K562 (cell line): Measurements from ENCODE around the gene TMEM116.
"Not testable (repeated sequence)": the region's sequence is repeated elsewhere in the genome, so short reads cannot be mapped to it uniquely, and the experiment has no call there.

Experiments used
- CEBPB ChIP-seq: fragments of 450-650 bp; IDR thresholded peaks from 2 replicates; pipeline ENCODE4 v1.6.1; 2016; ENCODE audit warnings: missing genetic modification characterization, missing compliant biosample characterization
- CTCF ChIP-seq, 3 experiments: IDR thresholded peaks in 2 of 3; conservative IDR thresholded peaks in 1 of 3; 2 replicates each; pipeline ENCODE4 v1.5.1; 2011 to 2012; ENCODE audit warnings: low read length in 3 of 3, mild to moderate bottlenecking in 3 of 3, control low read depth in 2 of 3, improper control_type of control experiment in 1 of 3, inconsistent platforms in 1 of 3, low read depth in 1 of 3, mixed read lengths in 1 of 3, moderate library complexity in 1 of 3; ENCODE audit not compliant: insufficient read depth in 2 of 3
- POLR2A ChIP-seq: fragments of 450-650 bp; conservative IDR thresholded peaks from 2 replicates; pipeline ENCODE4 v1.6.1; 2016
- RCOR1 ChIP-seq, 2 experiments: IDR thresholded peaks; 2 replicates each; pipeline ENCODE4 v1.6.1; 2012; ENCODE audit warnings: low read depth in 2 of 2, low read length in 2 of 2, borderline replicate concordance in 1 of 2, improper control_type of control experiment in 1 of 2
- ZFP91 ChIP-seq: sonication (generic); formaldehyde crosslinking; IDR thresholded peaks from 2 replicates; pipeline ENCODE4 v1.8.0; 2022; ENCODE audit warnings: mild to moderate bottlenecking, missing genetic modification reagents
- ZNF217 ChIP-seq: sonication (generic); formaldehyde crosslinking; IDR thresholded peaks from 2 replicates; pipeline ENCODE4 v1.8.0; 2022; ENCODE audit warnings: mild to moderate bottlenecking, missing genetic modification reagents
- ZNF274 ChIP-seq: IDR thresholded peaks from 2 replicates; pipeline ENCODE4 v1.6.1; 2011; ENCODE audit warnings: low read depth, mild to moderate bottlenecking, low read length, moderate library complexity, borderline replicate concordance
- TF ChIP-seq, protein P1 (sequence below): sonication (generic); formaldehyde crosslinking; IDR thresholded peaks from 2 replicates; pipeline ENCODE4 v1.8.1; 2023; ENCODE audit warnings: missing genetic modification reagents, mild to moderate bottlenecking, borderline replicate concordance

DNA sequence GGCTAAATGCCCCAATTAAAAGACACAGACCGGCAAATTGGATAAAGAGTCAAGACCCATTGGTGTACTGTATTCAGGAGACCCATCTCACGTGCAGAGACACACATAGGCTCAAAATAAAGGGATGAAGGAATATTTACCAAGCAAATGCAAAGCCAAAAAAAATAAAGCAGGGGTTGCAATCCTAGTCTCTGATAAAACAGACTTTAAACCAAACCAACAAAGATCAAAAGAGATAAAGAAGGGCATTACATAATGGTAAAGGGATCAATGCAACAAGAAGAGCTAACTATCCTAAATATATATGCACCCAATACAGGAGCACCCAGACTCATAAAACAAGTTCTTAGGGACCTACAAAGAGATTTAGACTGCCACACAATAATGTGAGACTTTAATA is 53.4 kb downstream of the TMEM116 start:
- not testable (repeated sequence) for TF ChIP-seq ZFP91; ZNF217 (CRISPR knock-in tag); ZNF274; POLR2A; CEBPB (tag); RCOR1 (IDR thresholded peaks at IDR 0.05; ENCODE audit: borderline replicate concordance in 1 of 2, low read depth in 2 of 2, low read length in 2 of 2); CTCF (IDR thresholded peaks at IDR 0.05 in 2 of 3, conservative IDR thresholded peaks at IDR 0.05 in 1 of 3; ENCODE audit: insufficient read depth in 2 of 3, low read depth in 1 of 3, low read length in 3 of 3)
- TF ChIP-seq, protein P1, sequence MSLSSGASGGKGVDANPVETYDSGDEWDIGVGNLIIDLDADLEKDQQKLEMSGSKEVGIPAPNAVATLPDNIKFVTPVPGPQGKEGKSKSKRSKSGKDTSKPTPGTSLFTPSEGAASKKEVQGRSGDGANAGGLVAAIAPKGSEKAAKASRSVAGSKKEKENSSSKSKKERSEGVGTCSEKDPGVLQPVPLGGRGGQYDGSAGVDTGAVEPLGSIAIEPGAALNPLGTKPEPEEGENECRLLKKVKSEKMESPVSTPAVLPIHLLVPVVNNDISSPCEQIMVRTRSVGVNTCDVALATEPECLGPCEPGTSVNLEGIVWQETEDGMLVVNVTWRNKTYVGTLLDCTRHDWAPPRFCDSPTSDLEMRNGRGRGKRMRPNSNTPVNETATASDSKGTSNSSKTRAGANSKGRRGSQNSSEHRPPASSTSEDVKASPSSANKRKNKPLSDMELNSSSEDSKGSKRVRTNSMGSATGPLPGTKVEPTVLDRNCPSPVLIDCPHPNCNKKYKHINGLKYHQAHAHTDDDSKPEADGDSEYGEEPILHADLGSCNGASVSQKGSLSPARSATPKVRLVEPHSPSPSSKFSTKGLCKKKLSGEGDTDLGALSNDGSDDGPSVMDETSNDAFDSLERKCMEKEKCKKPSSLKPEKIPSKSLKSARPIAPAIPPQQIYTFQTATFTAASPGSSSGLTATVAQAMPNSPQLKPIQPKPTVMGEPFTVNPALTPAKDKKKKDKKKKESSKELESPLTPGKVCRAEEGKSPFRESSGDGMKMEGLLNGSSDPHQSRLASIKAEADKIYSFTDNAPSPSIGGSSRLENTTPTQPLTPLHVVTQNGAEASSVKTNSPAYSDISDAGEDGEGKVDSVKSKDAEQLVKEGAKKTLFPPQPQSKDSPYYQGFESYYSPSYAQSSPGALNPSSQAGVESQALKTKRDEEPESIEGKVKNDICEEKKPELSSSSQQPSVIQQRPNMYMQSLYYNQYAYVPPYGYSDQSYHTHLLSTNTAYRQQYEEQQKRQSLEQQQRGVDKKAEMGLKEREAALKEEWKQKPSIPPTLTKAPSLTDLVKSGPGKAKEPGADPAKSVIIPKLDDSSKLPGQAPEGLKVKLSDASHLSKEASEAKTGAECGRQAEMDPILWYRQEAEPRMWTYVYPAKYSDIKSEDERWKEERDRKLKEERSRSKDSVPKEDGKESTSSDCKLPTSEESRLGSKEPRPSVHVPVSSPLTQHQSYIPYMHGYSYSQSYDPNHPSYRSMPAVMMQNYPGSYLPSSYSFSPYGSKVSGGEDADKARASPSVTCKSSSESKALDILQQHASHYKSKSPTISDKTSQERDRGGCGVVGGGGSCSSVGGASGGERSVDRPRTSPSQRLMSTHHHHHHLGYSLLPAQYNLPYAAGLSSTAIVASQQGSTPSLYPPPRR = not testable (repeated sequence)
